Dermis microvascular lymphatic vessel endothelial cell (primary cell): ENCODE results near the gene TRRAP. TPM values are rescaled to one million over a fixed set of nuclear protein-coding genes. Genes with fewer than 3 reads are reported as not detected.

Experiments used
- DNase-seq, 2 donors: peaks; one replicate each; pipeline versions ENCODE4 v3.0.0 to v3.0.0-alpha.2; 2010; ENCODE audit warnings: low read depth in 2 of 2
- total RNA-seq: library from RNA; depleted of rRNA; stranded (reverse); fragments of >200 nt; gene quantifications from 2 replicates; pipeline ENCODE4 v1.2.1, GENCODE V29; 2014

Gene TRRAP
- total RNA-seq, 1 donor from 2014 or later: 11.9 TPM

DNA sequence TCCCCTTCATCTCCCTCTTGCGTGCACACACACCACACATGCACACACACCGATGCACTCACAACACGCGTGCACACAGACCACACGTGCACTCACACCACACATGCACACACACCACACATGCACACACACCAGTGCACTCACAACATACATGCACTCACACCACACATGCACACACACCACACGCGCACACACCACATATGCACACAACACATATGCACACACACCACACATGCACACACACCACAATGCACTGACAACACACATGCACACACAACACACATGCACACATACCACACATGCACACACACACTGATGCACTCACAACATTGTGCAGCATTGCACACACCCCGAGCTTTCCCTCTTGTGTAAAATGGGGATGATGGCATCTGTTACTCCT lies 68.1 kb downstream of the TRRAP start:
- DNase-seq: no peak

DNA sequence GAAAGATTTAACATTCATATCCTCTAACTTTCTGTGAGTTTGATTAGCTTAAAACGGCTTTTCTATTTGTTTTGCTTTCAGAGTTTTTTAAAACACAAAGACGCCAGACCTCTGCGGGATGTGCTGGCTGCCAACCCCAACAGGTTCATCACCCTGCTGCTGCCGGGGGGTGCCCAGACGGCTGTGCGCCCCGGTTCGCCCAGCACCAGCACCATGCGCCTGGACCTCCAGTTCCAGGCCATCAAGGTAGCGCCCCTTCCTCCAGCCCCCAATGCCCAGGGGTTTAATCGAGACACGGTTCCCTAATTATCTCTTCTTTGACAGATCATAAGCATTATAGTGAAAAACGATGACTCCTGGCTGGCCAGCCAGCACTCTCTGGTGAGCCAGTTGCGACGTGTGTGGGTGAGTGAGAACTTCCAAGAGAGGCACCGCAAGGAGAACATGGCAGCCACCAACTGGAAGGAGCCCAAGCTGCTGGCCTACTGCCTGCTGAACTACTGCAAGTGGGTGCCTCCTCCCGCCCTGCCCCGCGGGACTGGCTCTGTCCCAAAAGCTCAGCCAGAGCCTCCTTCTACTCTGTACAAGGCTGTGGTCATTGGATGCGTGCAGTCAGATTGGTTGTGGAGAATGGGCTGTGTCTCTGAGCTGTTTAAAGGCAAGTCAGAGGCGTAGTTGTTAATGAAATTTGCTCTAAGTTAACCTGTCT lies 71.2 kb downstream of the TRRAP start:
- no peak for DNase-seq

DNA sequence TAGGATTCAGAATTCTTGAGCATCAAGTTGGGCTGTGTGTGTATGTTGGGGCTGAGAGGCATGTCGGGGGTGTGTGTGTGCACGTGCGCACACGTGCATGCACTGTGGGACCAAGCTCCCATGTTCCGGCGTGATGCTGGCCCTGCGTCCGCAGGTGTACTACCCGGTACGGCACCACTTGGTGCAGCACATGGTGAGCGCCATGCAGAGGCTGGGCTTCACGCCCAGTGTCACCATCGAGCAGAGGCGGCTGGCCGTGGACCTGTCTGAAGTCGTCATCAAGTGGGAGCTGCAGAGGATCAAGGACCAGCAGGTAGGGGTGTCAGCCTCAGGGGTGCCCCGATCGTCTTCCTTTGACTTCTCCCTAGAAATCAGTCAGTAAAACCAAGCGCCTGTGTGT lies 77.7 kb downstream of the TRRAP start:
- DNase-seq: no peak

DNA sequence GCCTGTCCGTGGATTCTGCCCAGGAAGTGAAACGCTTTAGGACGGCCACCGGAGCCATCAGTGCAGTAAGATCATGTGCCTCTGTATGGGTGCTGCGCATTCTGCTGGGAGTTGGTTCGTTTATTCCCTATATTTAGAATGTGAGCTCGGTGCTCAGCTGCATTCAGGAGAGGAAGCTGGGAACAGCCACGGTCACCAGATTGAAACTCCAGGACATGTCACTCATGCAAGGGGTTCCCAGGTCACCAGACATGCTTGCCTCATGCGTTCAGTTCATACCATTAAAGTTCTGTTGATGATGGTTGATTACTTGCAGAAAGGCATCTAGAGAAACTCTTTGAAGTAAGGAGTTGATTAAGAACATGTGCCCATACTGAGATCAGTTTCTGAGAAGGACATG lies 78.1 kb downstream of the TRRAP start:
- no peak for DNase-seq

DNA sequence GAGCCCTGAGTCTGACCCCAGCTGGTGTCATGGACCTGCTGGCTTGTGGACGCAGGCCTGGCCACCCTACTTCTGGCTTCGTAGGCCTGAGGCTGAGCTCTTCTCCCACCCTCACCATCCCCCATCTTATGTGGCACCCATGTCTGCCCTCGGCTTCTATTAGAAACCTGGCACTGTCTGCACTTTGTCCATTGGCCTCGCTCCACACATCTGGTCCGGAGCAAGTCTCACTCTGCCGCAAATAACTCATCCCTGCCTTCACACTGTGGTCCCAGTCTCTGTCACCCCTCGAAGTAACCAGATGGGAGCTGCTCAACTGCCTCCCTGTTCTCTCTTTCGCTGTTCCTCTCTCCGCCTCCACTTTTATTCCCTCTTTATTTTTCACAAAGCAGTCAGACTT lies 78.6 kb downstream of the TRRAP start:
- DNase-seq: no peak

DNA sequence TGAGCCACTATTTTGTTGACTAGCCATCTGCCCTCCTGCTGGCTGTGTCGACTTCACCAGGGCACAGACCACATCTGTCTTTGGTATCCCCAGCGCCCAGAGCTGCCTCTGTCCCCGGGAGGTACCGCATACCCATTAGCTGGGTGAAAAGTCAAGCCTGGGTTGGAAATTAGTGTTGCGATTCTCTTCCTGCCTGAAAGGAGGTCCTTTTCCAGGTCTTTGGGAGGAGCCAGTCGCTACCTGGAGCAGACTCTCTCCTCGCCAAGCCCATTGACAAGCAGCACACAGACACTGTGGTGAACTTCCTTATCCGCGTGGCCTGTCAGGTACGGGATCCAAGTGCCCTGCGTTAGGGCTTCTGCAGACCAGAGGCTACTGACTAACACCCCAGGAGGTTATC lies 79.4 kb downstream of the TRRAP start:
- no peak for DNase-seq

DNA sequence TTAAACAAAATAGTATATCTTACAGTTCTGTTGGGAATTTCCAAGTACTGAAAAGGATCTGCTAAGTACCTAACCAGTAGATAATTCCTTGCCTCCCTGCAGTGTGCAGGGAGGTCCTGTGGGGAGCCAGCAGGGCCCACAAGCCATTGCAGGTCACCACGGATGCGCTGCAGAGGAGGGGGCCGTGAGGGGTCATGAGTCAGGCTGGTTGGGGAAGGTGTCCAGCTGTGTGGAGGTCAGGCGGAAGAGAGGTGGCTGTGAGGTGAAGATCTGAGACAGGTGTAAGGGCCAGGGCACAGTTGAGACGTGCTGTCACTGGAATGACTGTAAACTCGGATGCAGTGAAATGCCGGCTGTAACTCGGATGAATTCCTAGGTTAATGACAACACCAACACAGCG lies 80.6 kb downstream of the TRRAP start:
- DNase-seq: no peak

DNA sequence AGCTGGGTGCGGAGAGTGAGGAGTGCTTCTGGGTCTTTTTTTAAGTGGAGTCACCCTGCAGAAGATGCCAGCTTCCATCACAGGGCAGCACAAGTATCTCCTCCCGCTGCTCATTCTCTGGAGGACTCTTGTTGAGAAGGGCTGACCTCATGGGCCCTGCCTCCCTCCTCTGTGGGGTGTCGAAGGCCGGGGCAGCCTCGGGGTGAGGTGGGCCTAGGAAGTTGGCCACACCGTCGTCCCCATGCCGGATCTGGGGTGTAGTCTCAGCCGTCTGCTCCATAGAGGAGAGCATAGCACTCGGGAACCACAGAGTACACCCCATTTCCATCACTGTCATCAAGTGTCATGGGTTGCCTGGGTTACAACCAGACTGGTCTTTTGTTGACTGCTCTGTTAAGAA lies 85.0 kb downstream of the TRRAP start:
- DNase-seq: no peak

DNA sequence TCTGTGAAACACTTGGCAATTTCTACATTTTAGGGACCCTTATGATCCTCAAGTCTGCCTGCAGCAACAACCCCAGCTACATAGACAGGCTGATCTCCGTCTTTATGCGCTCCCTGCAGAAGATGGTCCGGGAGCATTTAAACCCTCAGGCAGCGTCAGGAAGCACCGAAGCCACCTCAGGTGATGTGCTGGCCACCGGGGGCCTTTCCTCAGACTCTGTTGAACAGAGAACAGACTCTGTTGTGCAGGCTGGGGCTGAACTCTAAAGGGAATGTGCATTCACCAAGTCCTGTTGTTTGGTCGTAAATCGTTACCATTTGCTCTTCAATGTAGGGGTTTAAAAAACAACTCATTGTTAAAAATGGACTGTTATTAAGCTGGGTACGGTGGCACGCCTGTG lies 86.3 kb downstream of the TRRAP start:
- no peak for DNase-seq

DNA sequence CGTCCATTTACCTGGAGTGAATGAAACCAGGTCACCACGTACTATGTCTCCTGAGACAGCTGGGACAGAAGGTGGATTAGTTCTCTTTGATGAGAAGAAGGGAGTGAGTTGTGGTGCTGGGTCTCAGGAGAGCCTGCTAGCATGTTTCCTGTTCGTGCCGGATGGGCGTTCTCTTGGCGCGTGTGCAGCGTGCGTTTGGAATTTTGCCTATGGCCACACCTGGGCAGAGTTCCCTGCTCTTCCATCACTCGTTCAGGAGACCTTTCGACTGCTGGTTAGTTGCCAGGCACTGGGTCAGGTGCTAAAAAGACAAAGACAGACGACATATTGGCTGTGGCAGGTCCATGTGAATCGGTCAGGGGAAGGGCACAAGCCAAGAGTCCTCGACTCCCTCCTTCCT lies 90.3 kb downstream of the TRRAP start:
- DNase-seq: no peak

DNA sequence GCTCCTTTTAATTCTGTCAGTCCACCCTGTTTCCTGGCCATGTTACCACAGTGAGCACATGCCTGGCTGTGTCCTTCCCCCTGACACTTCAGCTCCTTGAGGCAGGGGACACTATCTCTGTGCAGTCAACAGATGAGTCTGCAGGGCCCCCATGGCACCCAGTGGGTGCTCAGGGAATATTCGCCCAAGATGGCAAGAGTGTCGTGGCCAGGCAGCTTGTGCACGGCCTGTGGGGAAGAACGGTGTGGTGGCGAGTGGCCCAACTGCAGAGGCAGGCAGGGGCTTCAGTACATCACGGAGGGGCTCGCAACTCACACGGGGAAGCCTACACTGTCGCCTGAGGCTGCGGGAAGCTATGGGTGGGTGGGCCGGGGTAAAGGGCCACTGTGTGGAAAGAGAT lies 91.1 kb downstream of the TRRAP start:
- no peak for DNase-seq

DNA sequence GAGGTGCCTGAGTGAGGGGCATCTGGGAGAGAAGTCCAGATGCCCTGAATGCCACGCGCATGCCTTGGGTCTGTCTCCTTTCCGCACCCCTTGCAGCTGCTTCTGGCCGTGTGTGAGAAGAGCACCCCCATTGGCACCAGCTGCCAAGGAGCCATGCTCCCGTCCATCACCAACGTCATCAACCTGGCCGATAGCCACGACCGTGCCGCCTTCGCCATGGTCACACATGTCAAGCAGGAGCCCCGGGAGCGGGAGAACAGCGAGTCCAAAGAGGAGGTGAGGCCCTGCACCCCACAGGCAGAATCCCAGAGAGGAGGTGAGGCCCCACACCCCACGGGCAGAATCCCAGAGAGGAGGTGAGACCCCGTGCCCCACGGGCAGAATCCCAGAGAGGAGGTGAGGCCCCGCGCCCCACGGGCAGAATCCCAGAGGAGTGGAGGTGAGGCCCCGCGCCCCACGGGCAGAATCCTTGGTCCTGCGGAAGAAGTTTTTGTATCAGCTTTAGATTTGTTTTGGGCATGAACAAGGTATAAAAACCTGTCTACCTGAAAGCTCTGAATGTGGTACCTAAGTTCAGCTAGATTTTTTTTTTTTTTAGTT lies 91.8 kb downstream of the TRRAP start:
- DNase-seq: no peak

DNA sequence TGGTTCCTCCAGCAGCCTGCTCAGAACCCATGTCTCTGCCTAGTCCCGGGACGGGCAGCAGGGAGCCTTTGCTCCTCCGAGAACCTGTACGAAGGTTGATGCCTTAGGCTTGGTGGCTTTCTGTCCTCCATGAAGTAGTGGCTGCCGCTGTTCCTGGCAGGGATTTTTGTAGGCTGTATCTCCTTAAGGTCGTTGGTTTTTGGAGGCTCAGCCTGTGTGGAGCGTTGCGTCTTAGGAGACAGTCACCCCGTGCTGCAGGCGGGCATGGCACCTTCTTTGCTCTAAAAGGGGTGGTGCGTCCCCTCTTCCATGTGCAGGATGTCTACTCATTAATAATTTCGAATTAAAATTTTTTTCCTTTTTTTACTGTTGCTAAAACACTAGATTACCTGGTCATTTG lies 92.5 kb downstream of the TRRAP start:
- no peak for DNase-seq

DNA sequence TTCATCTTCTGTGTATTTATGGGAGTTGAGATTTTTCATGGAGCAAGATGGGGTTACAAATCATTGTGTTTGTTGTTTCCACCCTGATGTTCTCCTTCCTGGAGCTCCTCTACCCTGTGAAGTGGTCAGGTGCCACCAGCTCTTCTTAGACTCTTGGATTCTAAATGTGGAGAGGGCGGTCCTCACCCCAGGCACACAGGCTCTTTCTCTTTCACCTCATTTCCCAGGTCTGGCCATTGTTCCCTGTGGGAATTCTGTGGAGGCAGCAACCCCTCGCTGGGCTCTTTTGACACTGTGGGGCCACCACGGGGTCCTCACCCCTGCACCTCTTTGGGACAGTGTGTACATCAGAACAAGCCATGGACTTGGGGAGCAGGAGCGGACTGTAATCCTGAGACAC lies 95.9 kb downstream of the TRRAP start:
- no peak for DNase-seq

DNA sequence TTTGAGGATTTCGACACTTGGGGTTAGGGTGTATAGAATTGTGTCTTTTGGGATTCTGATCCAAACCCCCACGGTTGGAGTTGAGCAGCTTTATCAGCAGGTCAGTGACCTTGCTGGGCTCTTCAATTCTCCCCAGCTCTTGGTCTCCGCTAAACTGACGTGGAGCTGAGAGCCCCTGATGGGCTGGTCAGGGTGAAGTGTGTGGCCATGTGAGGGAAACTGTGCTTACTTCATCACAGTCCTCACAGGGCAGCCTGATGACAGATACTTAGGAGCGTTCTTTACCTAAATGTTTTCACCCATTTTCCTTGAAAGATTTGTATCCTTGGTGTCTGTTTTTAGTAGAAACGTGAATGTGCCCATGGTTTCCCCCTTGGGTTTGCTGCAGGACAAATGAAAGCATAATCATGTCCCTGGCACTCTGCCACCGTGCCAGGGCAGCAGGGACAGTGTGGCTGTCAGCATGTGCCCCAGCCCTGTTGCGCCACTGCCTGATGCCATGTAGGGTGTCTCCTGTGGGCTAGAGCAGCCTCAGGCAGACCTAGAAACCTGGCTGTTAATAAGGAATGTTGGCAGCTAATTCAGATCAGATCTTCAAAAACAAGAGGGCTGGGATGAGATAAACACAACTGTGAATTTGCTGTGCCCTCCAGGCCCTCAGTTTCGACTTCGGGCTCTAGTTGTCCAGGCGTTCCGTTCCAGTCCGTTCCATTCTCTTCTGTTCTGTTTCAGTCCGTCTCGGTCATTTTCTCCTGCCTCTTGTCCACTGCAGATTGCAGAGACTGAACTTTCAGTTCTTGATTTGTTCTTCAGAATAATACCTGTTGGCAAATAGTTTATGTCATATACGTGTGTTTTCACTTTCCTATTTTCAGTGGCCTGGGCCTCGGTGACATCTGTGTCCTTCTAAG lies 96.8 kb downstream of the TRRAP start:
- DNase-seq: no peak

DNA sequence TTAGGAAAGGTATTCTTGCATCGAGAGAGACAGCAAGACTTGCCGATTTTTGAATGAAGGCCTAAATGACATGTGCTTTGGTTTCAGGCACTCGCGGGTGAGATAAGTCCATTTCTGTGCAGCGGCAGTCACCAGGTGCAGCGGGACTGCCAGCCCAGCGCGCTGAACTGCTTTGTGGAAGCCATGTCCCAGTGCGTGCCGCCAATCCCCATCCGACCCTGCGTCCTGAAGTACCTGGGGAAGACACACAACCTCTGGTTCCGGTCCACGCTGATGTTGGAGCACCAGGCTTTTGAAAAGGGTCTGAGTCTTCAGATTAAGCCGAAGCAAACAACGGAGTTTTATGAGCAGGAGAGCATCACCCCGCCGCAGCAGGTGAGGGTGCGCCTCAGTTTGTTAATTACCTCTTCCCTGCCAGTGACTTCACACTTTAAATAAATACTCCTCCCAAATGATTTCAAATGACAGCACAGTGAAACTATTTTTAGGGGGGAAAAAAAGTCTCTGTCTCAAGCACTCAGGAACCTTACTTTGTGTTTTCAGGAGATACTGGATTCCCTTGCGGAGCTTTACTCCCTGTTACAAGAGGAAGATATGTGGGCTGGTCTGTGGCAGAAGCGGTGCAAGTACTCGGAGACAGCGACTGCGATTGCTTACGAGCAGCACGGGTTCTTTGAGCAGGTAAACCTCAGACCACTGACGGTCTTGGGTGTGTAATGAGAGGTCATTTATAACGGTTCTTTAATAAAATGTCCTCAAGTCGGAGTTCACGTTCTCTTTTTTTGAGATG lies 98.3 kb downstream of the TRRAP start:
- no peak for DNase-seq

DNA sequence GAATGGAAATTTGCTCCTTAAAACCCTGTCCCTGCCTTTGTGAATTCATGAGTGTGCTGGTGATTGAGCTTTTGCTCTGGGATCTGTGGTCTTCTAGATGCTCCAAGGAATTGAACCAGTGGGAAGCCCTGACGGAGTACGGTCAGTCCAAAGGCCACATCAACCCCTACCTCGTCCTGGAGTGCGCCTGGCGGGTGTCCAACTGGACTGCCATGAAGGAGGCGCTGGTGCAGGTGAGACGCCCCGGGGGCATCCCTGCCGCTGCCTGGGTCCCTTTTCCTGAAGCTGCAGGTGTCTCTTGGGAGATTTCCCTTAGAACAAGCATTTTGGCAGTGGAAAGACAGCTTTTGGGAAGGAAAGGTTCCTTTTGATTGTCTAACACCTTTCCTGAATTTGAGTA lies 100.3 kb downstream of the TRRAP start:
- no peak for DNase-seq

DNA sequence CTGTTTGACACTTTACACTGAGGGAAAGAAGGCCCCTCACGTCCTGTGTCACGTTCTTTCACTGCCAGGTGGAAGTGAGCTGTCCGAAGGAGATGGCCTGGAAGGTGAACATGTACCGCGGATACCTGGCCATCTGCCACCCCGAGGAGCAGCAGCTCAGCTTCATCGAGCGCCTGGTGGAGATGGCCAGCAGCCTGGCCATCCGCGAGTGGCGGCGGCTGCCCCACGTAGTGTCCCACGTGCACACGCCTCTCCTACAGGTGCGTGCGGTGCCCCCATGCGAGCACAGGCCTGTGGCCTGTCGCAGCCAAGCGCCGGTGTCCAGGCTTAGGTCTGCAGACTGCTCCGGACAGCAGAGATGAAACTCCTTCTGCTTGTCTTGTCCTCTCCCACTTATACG lies 103.4 kb downstream of the TRRAP start:
- DNase-seq: no peak

DNA sequence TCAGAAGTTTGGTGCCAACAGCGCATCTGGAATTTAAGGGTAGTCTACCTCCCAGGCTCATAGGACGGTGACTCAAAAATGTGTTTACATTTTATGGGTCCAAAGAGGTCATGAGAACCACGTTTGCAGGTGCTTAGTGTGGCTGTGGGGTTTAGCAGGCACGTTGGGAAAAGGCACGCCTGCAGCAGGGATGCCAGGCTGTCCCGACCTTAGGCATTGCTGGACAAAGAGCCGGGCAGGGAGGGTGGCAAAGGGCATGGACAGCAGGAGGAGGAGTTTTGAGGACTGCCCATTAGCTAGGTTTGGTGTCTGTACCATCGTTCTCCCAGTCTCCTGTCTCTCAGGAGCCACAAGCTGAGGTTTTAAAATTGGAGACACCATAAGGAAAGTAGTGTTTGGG lies 104.4 kb downstream of the TRRAP start:
- no peak for DNase-seq

DNA sequence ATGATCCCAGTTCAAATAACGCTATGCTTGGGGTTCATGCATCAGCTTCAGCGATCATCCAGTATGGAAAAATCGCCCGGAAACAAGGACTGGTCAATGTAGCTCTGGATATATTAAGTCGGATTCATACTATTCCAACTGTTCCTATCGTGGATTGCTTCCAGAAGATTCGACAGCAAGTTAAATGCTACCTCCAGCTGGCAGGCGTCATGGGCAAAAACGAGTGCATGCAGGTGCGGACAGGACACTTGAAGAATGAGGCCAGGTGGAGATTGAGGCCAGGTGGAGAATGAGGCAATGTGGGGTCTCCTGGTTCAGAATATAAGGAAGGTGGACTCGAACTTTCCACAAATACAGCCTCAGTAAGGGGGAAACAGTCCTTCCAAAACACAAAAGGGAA lies 105.8 kb downstream of the TRRAP start:
- no peak for DNase-seq

DNA sequence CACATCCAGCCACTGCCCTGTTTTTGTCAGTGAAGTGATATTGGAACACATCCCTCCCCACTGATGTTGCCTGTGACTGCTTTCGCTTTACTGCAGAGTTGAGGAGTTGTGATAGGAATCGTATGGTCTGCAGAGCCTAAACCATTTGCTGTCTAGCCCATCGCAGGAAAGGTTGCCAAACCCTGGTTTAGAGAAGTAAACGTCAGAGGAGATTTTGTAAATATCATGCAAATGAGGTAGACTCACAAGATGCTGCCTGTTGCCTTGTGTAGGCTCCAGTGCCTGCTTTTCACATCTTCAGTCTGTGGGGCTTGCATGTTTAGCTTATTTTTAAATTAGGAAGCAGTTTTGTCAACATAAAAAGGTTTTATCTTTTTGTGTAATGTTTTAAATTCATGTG lies 107.1 kb downstream of the TRRAP start:
- no peak for DNase-seq

DNA sequence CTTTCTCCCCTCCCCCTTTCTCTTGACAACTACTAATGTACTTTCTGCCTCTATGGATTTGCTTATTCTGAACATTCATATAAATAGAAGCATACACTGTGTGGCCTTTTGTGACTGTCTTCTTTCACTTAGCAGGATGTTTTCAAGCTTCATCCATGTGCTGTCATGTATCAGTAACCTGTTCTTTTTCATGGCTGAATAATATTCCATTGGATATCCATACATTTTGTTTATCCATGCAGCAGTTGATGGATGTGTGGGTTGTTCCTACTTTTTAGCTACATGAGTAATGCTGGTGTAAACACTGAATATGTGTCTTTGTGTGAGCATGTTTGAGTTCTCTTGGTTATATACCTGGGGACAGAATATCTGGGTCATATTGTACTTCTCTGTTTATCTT lies 107.6 kb downstream of the TRRAP start:
- DNase-seq: no peak
